ENCODE measurements around the gene C16orf46.

DNA sequence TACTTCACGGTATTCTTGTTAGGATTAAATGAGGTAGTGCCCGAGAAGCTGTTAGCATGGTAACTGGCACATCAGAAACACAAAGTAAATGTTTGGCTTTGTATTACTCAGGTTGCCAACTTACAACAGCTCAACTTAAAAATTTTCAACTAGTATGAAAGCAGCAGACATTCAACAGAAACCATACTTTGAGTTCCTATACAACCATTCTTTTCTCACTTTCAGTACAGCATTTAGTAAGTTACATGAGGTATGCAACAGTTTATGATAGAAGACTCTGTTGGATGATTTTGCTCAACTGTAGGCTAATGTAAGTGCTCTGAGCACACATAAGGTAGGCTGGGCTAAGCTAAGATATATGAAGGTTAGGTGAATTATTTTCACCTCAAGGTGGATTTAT lies 62.4 kb downstream of the C16orf46 start:
- TF ChIP-seq EP300 (IDR thresholded peaks at IDR 0.05) (no peak), POLR2A (IDR thresholded peaks at IDR 0.05) (no peak)

Measured in ovary (tissue), 1 donor.